PFSK-1 (cell line): ENCODE data around the gene CNTN5.

Source experiments
- FOXP2 ChIP-seq: optimal IDR thresholded peaks from 2 replicates; pipeline ENCODE3; 2011; ENCODE audit warnings: borderline replicate concordance, control low read depth, inconsistent platforms; ENCODE audit not compliant: insufficient read depth; ENCODE audit errors: extremely low read length, extremely low read depth
- POLR2AphosphoS5 ChIP-seq: IDR thresholded peaks from 2 replicates; pipeline ENCODE4 v1.6.1; 2012; ENCODE audit warnings: low read depth, mild to moderate bottlenecking, control low read depth, low read length, moderate library complexity
- REST ChIP-seq, 2 experiments: IDR thresholded peaks; 2 replicates each; pipeline versions ENCODE4 v1.6.1 to v1.8.0; 2011 to 2012; ENCODE audit warnings: low read depth in 2 of 2, low read length in 2 of 2, control low read depth in 1 of 2, inconsistent platforms in 1 of 2, mild to moderate bottlenecking in 1 of 2, moderate library complexity in 1 of 2; ENCODE audit not compliant: insufficient read depth in 1 of 2
- SIN3A ChIP-seq: IDR thresholded peaks from 2 replicates; pipeline ENCODE4 v1.6.1; 2012; ENCODE audit warnings: mild to moderate bottlenecking, low read length, moderate library complexity, borderline replicate concordance; ENCODE audit not compliant: insufficient read depth
- TAF1 ChIP-seq: IDR thresholded peaks from 2 replicates; pipeline ENCODE4 v1.6.1; 2012; ENCODE audit warnings: low read length, control low read depth, borderline replicate concordance; ENCODE audit not compliant: insufficient read depth

CNTN5 gene

GRCh38 chr11:99742501-99742900 is 721.8 kb downstream of the CNTN5 start:
- TF ChIP-seq FOXP2 (no peak), REST (IDR thresholded peaks at IDR 0.05; ENCODE audit: insufficient read depth in 1 of 2, low read depth in 2 of 2, low read length in 2 of 2) (no peak)

- TF ChIP-seq SIN3A (no peak), TAF1 (no peak), FOXP2 (no peak)
Observed at GRCh38 chr11:99759787-99760186, 739.0 kb downstream of the CNTN5 start.

- TF ChIP-seq TAF1 (no peak), REST (IDR thresholded peaks at IDR 0.05; ENCODE audit: insufficient read depth in 1 of 2, low read depth in 2 of 2, low read length in 2 of 2) (no peak), POLR2AphosphoS5 (no peak), FOXP2 (no peak), SIN3A (no peak)
Observed at GRCh38 chr11:99766811-99767210, 746.1 kb downstream of the CNTN5 start.

GRCh38 chr11:99773646-99774045 is 752.9 kb downstream of the CNTN5 start:
- TF ChIP-seq SIN3A, result no peak
- no peak for TF ChIP-seq POLR2AphosphoS5
- no peak for TF ChIP-seq TAF1

- no peak for TF ChIP-seq TAF1
- no peak for TF ChIP-seq POLR2AphosphoS5
- TF ChIP-seq REST (IDR thresholded peaks at IDR 0.05; ENCODE audit: insufficient read depth in 1 of 2, low read depth in 2 of 2, low read length in 2 of 2), result no peak
- TF ChIP-seq SIN3A, result no peak
- TF ChIP-seq FOXP2, result no peak
Observed at GRCh38 chr11:99781074-99781473, 760.3 kb downstream of the CNTN5 start.

- no peak for TF ChIP-seq REST (IDR thresholded peaks at IDR 0.05; ENCODE audit: insufficient read depth in 1 of 2, low read depth in 2 of 2, low read length in 2 of 2)
Observed at GRCh38 chr11:99791354-99791753, 770.6 kb downstream of the CNTN5 start.
